ENCODE results near the gene CWC27.
"Not testable (repeated sequence)": the region's sequence is repeated elsewhere in the genome, so short reads cannot be mapped to it uniquely, and the experiment has no call there.

The CWC27 gene

DNA sequence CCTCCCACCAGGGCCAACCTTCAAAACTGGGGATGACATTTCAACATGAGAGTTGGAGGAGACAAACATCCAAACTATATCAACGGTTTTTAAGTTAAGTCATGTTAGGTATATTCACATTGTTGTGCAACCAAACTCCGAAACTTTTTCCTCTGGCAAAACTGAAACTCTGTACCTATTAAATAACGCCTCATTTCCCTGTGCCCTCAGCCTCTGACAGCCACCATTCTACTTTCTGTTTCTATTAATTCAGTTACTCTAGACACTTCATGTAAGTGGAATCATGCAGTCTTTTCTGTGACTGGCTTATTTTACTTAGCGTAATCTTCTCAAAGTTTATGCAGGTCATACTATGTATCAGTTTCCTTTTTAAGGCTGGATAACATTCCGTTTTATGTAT lies 85.0 kb downstream of the CWC27 start:
- DNase-seq, result no peak

DNA sequence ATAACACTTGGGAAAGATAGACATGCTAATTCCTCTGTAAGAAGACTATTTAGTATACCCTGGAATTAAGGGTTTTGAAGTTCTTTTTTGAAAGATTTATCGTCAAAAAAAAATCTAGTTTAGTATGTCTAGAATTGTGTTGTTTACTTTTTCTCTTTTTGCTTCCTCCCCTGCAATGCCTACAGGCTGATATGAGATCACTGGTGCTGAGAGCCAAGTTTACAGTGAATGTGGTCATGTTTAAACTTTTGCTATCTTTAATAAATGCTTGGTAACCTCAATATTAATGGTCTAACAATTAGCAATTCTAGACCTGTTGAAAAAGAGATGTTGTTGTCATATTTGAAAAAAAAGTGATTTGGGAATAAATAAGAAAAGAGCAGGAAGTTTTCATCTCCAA lies 86.1 kb downstream of the CWC27 start:
- DNase-seq, result no peak

DNA sequence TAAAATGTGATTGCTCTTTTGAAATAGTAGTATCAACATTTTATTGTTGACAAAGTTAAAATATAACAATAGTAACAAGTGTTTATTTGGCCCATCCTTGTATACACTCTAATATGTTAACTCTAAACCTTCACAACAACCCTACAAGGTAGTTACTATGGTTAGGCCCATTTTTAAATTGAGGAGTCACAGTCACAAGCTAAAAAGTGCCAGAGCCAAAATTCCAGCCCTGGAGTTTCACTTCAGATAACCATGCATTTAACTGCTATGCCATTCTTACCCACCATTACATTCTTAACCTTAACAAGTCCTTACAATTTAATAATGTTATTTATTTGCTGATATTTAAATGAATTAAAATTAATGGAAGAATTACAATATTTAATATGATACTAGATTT lies 91.2 kb downstream of the CWC27 start:
- DNase-seq, result no peak

DNA sequence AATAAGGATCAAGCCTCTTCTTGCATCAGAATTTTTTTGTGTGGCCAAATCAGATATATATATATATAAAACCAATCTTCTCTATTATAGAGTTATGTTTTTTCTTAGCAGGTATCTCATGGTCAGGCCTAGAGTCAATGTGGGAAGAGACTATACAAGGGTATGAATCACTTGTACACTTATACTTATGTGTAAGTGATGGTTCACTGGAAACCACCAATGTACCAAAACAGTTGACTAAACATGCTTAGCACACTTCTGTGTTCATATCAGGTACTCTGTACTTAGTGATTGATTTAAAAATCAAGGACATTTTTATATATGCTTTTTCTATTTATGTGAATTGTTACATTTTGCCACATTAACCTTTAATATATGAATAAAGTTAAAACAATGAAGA lies 92.6 kb downstream of the CWC27 start:
- no peak for DNase-seq

DNA sequence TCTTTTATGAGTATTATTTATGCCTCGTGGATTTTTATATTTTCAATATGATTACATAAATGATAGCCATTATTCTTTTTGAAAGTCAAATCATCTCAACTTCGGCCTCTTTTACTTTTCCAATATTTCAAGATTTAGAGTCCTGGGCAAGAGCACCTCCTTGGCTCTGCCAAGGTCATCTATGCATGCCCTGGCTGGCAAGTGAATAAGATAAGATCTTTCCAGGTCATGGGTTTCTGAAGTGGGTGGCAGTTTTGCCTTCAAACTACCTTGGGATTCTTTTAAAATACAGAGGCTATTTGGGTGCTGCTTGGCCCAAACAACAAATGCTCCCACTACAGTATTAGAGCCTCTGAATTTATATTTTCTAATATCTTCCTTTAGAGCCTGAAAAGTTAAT lies 95.4 kb downstream of the CWC27 start:
- no peak for DNase-seq

DNA sequence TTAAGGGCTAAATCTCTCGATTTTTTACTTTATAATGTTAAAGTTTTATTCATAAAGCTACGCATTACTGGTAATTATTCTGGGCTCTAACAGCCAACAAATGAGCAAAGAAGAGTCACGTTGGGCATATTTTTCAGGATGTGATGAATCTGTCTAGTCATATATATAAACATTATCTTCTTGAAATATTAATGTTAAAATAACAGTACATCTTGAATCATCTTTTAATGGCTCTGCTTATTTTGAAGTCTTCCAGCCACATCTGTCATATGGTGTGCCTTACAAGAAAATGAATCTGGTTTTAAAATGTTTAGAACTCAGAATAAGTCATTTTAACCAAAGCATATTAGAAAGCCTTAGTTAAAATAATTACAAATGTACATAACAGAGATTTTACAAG lies 96.9 kb downstream of the CWC27 start:
- no peak for DNase-seq

DNA sequence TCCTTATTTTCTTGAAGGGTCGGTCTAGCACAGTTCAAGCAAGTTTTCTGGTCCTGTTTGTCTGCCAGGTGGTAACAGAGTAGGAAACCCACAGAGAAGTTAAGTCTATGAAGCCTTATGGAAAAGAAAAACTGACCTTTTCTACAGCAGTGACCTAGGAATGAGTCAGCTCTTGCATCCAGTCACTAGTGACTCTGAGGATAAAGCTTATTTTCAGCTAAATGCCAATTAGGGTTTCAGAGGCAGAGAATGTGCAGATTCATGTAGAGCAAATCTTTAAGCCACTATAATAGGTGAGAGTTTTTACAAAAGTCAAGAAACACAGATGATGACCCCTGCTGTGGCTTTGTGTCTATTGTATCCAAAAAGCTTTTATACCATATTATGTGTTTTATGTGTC lies 100.7 kb downstream of the CWC27 start:
- no peak for DNase-seq

DNA sequence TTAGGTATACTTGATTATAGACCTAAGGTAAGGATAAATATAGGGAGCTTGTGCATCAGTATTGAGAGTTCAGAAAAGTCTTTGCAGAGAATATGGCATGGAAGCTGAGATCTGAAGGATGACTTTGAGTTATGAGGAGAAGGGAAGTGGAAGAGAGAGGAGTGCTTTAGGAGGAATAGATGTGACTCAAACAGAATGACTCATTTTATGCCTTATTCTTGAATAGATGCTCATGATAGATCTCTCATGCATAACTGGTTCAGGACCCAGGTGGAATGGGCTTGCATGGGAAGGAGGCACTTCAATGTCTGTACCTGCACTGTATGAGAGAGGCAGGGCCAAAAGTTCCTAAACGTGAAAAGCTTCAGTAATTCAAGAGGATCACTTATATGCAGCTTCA lies 103.3 kb downstream of the CWC27 start:
- no peak for DNase-seq

DNA sequence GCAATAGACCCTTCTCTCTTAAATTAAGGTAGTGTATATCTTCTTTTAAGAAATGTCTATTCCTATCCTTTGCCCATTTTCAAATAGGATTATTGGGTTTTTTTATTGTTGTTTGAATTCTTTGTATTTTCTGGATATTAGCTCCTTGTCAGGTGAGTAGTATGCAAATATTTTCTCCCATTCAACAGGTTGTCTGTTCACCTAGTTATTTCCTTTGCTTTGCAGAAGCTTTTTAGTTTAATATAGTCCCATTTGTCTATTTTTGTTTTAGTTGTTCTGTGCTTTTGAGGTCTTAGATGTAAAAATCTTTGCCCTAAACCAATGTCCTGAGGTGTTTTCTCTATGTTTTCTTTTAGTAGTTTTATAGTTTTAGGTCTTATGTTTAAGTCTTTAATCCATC lies 104.7 kb downstream of the CWC27 start:
- DNase-seq, result no peak

DNA sequence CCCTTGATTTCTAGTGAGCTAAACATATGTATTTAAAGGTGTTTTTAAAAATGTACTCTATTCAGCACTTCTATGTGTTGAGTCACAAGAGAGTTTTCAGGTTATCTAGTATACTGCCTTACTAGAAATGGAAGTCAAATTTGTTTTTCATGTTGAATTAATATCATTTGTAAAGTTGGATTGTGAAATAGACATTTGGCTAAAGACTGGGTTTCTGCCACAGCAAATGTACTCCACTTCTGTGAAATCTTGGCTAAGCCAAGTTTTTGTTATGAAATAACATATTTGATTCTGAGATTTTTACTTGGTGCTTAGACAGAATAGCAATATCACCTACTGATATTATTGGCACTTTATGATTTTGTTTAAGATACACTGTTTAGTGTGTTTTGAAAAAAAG lies 106.0 kb downstream of the CWC27 start:
- DNase-seq, result no peak

DNA sequence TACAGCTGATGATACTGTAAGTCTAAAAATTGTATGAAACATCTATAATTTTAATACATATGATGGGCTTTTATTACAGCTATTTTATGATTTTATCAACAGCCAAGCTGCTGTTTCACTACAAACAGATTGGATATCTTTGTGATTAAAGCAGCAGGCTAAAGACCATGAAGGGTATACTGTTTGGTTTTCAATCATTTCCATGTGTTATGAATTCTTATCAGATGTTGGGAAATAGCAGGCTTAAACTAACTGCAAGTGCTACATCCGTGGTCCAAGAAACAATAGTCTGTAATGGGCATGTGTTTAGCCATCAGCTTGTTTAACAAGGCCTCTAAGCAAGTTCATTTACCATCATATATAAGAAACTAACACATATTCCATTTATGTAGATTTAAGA lies 107.5 kb downstream of the CWC27 start:
- DNase-seq, result no peak

DNA sequence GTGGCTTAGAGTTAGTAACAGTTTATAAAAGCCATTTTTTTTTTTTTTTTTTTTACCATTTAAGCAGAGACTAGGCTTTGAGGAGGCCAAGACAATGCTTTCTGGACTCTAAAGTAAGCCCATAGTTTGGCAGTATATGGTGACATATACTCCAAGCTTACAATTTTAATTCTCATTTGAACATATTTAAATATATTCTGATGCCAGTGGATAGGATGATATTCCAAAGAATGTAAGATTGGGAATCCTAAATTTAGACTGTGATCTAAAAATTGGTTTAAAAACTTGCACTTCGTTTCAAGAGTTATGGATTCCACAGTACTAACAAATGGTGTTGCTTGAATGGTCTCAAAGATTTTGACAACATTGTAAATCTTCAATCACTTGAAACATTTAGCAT lies 112.1 kb downstream of the CWC27 start:
- no peak for DNase-seq

DNA sequence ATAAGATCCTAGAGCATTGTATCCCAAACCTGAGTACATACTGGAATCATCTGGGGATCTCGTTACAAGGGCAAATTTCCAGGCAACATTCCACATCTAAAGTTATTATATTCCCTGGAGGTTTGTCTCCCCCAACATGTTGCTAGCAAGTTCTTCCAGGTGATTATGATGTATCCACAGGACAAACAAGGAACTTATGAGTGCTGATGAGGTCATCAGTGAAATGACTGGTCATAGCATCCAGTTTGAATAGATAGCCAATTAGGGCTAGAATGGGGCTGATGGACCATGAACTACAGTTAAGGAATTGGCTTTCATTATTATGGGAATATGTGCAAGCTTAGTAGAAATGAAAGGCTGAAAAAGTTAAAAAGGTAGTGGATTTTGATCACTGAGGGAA lies 115.2 kb downstream of the CWC27 start:
- DNase-seq, result no peak

DNA sequence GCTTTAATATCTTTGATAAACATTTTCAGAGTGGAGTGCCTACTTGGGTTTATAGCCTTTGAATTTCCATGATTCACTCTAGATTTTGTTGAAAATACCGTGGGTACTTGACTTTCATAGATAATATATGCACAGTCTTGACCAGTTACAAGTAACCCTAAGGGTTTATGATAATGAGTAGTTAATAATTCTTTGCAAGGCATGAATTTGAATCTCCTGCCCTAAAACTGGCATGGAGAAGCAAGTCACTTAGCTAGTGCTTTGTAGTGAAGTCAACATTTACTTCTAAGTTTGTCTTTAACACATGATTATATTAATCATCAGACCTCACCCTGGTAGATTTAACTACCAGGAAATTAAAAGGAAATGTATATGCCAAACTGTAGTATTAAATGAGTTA lies 115.8 kb downstream of the CWC27 start:
- DNase-seq, result no peak

DNA sequence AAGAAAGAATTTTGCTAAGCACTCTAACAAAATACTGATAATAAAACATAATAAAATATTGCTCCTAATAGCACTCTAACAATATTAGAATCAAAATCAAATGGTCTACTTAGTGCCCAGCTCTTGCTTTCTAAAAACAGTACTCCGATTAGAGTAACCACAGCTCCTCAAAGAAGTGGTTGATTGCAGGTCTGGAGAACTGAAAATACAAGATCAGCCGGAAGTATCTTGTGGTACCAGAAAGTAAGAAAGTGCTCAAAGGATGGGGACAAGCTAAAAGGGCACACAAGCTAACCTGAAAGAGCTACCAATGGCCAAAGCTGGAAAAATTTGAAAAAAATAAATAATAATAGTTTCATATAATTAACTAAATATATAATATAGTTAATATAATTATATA lies 119.2 kb downstream of the CWC27 start:
- no peak for DNase-seq

DNA sequence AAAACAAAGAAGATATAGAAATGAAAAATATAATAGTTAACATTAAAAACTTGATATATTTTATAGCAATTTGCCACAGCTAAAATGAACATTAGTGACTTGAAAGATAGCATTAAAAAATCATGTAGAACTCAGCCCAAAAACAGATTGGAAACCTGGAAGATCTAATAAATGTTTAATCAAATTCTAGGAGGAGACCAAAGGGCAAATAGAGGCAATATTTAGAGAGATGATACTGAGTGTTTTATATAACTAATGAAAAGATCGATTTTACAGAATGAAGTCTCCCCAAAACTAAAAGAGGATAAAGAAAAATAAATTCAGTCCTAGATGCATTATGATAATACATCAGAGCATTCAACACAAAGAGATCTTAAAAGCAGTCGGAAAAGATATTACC lies 127.0 kb downstream of the CWC27 start:
- DNase-seq, result no peak

DNA sequence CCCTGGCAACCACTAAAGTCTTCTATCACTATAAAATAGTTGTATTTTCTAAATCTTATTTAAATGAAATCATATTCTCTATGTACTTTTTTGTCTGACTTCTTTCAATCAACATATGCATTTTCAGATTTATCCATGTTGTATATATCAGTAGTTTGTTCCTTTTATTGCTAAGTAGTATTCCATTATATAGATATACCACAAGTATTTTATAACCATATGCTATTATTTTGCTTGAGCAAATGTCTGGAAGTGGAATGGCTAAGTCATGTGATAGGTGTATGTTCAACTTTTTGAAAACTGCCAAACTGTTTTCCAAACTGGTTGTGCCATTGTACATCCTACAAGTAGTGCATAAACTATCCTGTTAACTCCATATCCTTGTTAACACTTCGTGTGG lies 131.1 kb downstream of the CWC27 start:
- DNase-seq, result no peak

DNA sequence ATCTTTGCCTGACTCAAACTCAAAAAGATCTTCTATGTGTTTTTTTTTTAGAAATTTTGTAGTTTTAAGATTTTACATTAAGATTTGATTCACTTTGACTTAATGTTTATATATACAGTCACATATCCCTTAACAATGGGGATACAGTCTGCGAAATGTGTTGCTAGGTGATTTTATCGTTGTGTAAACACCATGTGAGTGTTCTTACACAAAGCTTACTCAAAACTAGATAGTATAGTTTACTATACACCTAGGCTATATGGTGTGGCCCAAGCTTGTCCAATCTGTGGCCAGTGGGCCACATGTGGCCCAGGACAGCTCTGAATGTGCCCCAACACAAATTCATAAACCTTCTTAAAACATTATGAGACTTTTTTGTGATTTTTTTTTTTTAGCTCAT lies 131.9 kb downstream of the CWC27 start:
- DNase-seq, result no peak

DNA sequence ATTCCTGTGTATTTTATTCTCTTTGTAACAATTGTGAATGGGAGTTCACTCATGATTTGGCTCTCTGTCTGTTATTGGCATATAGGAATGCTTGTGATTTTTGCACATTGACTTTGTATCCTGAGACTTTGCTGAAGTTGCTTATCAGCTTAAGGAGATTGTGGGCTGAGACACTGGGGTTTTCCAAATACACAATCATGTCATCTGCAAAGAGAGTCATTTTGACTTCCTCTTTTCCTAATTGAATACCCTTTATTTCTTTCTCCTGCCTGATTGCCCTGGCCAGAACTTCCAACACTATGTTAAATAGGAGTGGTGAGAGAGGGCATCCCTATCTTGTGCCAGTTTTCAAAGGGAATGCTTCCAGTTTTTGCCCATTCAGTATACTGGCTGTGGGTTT lies 138.7 kb downstream of the CWC27 start:
- not testable (repeated sequence) for DNase-seq

DNA sequence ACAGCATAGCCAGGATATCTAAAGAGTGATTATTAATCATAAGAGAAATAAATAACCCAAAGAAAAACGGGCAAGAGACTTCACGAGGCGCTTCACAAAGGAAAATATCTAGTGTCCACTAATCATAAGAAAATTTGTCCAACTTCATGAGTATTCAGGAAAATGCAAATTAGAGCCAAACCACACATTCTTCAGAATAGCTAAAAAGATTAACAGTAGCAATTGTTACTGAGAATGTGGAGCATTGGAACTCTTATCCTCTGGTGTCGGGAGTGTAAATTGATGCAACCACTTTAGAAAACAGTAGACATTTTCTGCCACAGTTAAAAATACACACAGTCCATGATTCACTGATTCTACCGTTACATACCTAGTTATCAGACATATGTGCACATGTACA lies 145.7 kb downstream of the CWC27 start:
- no peak for DNase-seq

DNA sequence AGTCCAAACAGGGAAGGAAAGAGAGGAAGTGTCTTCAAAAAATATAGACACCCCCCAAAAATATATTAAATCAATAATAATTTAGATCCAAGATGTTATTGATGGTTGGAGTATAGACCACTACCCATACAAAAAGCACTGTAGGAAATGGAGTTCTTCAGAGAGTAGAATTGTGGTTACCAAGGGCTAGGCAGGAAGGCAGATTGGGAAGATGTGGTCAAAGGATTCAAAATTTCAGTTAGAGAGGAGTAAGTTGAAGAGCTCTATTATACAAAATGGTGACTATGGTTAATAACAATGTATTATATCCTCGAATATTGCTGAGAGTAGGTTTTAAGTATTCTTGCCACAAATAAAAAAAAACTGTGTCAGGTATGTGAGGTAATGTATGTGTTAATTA lies 149.4 kb downstream of the CWC27 start:
- no peak for DNase-seq

DNA sequence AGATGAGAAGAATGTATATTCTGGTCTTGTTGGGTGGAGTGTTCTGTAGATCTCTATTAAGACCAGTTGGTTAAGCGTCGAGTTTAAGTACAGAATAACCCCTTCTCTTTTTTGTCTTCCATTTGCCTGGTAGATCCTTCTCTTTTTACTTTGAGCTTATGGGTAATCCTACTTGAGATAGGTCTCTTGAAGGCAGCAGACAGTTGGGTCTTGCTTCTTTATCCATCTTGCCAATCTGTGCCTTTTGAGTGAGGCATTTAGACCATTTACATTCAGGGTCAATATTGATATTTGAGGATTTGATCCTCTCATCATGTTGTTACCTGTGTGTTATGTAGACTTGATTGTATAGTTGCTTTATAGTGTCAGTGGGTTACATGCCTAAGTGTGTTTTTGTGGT lies 152.7 kb downstream of the CWC27 start:
- DNase-seq, result no peak

DNA sequence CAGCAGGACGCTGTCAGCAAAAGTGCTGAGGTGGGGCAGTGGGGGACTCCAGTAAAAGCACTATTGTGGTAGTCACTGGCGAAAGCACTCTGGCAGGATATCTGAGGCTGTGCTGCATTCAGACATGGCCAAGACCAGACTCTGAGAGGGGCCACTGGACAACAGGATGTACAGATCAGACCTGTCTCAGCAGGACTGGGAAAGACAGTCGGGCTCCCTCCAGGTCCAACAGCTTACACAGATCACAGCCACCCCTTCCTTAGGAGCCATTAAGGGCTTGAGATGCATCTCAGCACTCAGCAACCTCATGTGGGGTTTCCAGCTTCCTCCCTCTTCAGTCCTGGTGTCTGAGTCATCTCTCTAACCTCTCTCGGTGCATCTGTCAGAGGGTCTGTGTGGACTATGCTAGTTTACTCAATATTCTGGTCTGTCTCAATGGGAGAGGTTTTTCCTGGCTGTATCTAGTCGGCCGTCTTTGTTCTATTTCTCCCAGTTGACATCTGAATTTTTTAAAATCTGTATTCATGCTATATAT lies 154.5 kb downstream of the CWC27 start:
- no peak for DNase-seq

DNA sequence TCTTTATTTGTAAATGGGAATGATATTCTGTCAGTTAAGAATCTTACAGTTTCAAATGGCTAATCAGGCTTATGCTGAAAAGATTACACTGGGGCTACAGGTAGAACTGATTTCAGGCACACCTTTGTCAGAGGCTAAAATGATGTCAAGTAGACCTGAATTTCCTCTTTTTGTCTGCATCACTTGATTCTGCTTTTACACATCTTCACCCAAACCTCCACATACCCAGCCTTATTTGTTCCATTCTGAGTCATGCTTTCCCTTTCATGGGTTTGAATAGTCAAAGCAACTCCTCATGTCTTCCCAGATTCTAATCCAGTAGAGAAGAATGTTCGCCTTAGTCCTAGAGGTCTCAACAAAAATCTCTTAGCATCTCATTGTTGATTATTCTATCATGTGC lies 156.4 kb downstream of the CWC27 start:
- DNase-seq, result no peak

DNA sequence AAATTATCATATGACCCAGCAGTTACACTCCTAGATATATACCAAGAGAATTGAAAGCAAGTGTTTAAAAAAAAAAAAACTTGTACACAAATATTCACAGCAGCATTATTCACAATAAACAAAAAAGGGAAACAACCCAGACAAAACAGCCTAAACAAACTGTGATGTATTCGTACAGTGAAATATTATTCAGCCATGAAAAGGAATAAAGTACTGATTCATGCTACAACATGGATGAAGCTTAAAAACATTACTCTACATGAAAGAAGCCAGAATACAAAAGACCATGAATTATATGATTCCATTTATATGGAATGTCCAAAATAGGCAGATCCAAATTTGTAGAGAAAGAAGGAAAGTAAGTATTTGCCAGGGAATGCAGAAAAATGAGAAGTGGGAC lies 161.1 kb downstream of the CWC27 start:
- no peak for DNase-seq

DNA sequence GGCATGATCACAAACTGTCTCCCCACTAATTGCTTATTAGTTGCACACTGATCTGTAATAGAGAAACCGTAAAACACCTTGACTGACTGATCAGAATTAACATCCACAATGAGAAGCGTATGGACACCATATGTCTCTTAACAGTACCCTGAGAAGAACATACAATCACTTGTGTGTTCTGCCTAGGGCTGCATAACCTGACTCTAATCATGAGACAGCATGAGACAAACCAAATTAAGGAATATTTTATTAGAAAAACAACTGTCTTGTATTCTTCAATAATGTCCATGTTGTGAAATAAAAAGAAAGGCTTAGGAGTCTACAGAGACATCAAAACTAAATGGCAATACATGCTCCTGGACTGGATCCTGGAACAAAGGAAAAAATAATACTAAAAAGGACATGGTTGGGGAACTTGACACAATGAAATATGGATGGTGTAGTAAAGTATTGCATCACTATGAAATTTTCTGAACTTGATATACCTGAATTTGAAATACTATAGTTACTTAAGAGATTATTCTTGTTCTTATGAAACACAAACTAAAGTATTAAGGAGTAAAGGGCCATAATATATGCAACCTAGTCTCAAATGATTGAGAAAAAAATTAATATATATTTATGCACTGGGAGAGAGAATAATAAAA lies 162.1 kb downstream of the CWC27 start:
- no peak for DNase-seq
